ENCODE results near the gene GBP7.

Gene GBP7

GRCh38 chr1:89102021-89102420 is 73.8 kb downstream of the GBP7 start:
- TF ChIP-seq EZH2 (IDR thresholded peaks at IDR 0.05; ENCODE audit: borderline replicate concordance, low read depth, low read length, severe bottlenecking) (no peak), CTCF (IDR thresholded peaks at IDR 0.05; ENCODE audit: borderline replicate concordance, extremely low read depth, low read length, poor library complexity, severe bottlenecking) (no peak)
- no peak for ATAC-seq (ENCODE audit: insufficient read depth, low read depth)
- no peak overlapping the region for H2AFZ ChIP-seq (ENCODE audit: low read depth, low read length)
- H3K27me3 ChIP-seq (ENCODE audit: insufficient read depth, low read length, poor library complexity) = no peaks in the 10 kb centered on the region
- no peaks in the 10 kb centered on the region for H3K79me2 ChIP-seq (ENCODE audit: insufficient read depth, low read length)
- H3K27ac ChIP-seq (ENCODE audit: low read length) = no peak overlapping the region
- H3K9me3 ChIP-seq (ENCODE audit: insufficient read depth, low read length, severe bottlenecking) = no peaks in the 10 kb centered on the region
- H4K20me1 ChIP-seq (ENCODE audit: insufficient read depth, low read length) = no peaks in the 10 kb centered on the region
- no peaks in the 10 kb centered on the region for H3K36me3 ChIP-seq (ENCODE audit: insufficient read depth, low read length)
- H3K4me3 ChIP-seq (ENCODE audit: low read depth in 1 of 2, low read length in 2 of 2) = no peak overlapping the region
- DNase-seq = no peak
- no peak overlapping the region for H3K4me2 ChIP-seq (ENCODE audit: insufficient read depth, low read length)
- no peaks in the 10 kb centered on the region for H3K4me1 ChIP-seq (ENCODE audit: insufficient read depth, low read length)
- no peak overlapping the region for H3K9ac ChIP-seq (ENCODE audit: low read depth, low read length)

- ATAC-seq (ENCODE audit: insufficient read depth, low read depth) (no peak), DNase-seq (no peak)
- Histone ChIP-seq H3K27ac (ENCODE audit: low read length) (no peak overlapping the region), H4K20me1 (ENCODE audit: insufficient read depth, low read length) (no peaks in the 10 kb centered on the region), H2AFZ (ENCODE audit: low read depth, low read length) (no peak overlapping the region), H3K79me2 (ENCODE audit: insufficient read depth, low read length) (no peaks in the 10 kb centered on the region), H3K9ac (ENCODE audit: low read depth, low read length) (no peak overlapping the region), H3K4me1 (ENCODE audit: insufficient read depth, low read length) (no peaks in the 10 kb centered on the region), H3K27me3 (ENCODE audit: insufficient read depth, low read length, poor library complexity) (no peaks in the 10 kb centered on the region), H3K4me3 (ENCODE audit: low read depth in 1 of 2, low read length in 2 of 2) (no peak overlapping the region), H3K9me3 (ENCODE audit: insufficient read depth, low read length, severe bottlenecking) (peaks cover 4% of the 10 kb centered on the region), H3K36me3 (ENCODE audit: insufficient read depth, low read length) (no peaks in the 10 kb centered on the region), H3K4me2 (ENCODE audit: insufficient read depth, low read length) (no peak overlapping the region)
- no peak for TF ChIP-seq CTCF (IDR thresholded peaks at IDR 0.05; ENCODE audit: borderline replicate concordance, extremely low read depth, low read length, poor library complexity, severe bottlenecking)
- TF ChIP-seq EZH2 (IDR thresholded peaks at IDR 0.05; ENCODE audit: borderline replicate concordance, low read depth, low read length, severe bottlenecking) = no peak
Observed at GRCh38 chr1:89100412-89100811, 75.4 kb downstream of the GBP7 start.

- no peak overlapping the region for H3K4me3 ChIP-seq (ENCODE audit: low read depth in 1 of 2, low read length in 2 of 2)
- TF ChIP-seq CTCF (IDR thresholded peaks at IDR 0.05; ENCODE audit: borderline replicate concordance, extremely low read depth, low read length, poor library complexity, severe bottlenecking) (no peak), EZH2 (IDR thresholded peaks at IDR 0.05; ENCODE audit: borderline replicate concordance, low read depth, low read length, severe bottlenecking) (no peak)
- H3K27ac ChIP-seq (ENCODE audit: low read length) = no peak overlapping the region
- ATAC-seq (ENCODE audit: insufficient read depth, low read depth) (no peak), DNase-seq (no peak)
- no peaks in the 10 kb centered on the region for H4K20me1 ChIP-seq (ENCODE audit: insufficient read depth, low read length)
- H3K4me1 ChIP-seq (ENCODE audit: insufficient read depth, low read length) = no peaks in the 10 kb centered on the region
- no peak overlapping the region for H3K9ac ChIP-seq (ENCODE audit: low read depth, low read length)
- no peak overlapping the region for H2AFZ ChIP-seq (ENCODE audit: low read depth, low read length)
- peaks cover 4% of the 10 kb centered on the region for H3K9me3 ChIP-seq (ENCODE audit: insufficient read depth, low read length, severe bottlenecking)
- H3K4me2 ChIP-seq (ENCODE audit: insufficient read depth, low read length) = no peak overlapping the region
- no peaks in the 10 kb centered on the region for H3K36me3 ChIP-seq (ENCODE audit: insufficient read depth, low read length)
- H3K79me2 ChIP-seq (ENCODE audit: insufficient read depth, low read length) = no peaks in the 10 kb centered on the region
- no peaks in the 10 kb centered on the region for H3K27me3 ChIP-seq (ENCODE audit: insufficient read depth, low read length, poor library complexity)
Observed at GRCh38 chr1:89098857-89099256, 76.9 kb downstream of the GBP7 start.

GRCh38 chr1:89095737-89096136 is 80.1 kb downstream of the GBP7 start:
- Histone ChIP-seq H3K27ac (ENCODE audit: low read length) (no peak overlapping the region), H4K20me1 (ENCODE audit: insufficient read depth, low read length) (no peaks in the 10 kb centered on the region), H3K9me3 (ENCODE audit: insufficient read depth, low read length, severe bottlenecking) (peaks cover 4% of the 10 kb centered on the region), H3K27me3 (ENCODE audit: insufficient read depth, low read length, poor library complexity) (no peaks in the 10 kb centered on the region), H3K4me1 (ENCODE audit: insufficient read depth, low read length) (no peaks in the 10 kb centered on the region), H3K9ac (ENCODE audit: low read depth, low read length) (no peak overlapping the region), H3K4me2 (ENCODE audit: insufficient read depth, low read length) (no peak overlapping the region), H3K79me2 (ENCODE audit: insufficient read depth, low read length) (no peaks in the 10 kb centered on the region), H3K4me3 (ENCODE audit: low read depth in 1 of 2, low read length in 2 of 2) (no peak overlapping the region), H2AFZ (ENCODE audit: low read depth, low read length) (no peak overlapping the region), H3K36me3 (ENCODE audit: insufficient read depth, low read length) (no peaks in the 10 kb centered on the region)
- ATAC-seq (ENCODE audit: insufficient read depth, low read depth) = no peak
- TF ChIP-seq CTCF (IDR thresholded peaks at IDR 0.05; ENCODE audit: borderline replicate concordance, extremely low read depth, low read length, poor library complexity, severe bottlenecking) (no peak), EZH2 (IDR thresholded peaks at IDR 0.05; ENCODE audit: borderline replicate concordance, low read depth, low read length, severe bottlenecking) (no peak)
- no peak for DNase-seq

Measured in DND-41 (cell line).